ENCODE results near the gene SNHG17.
A peak's percentile ranks its signal among the peaks of the same experiment; 100 is the strongest.

Gene SNHG17

DNA sequence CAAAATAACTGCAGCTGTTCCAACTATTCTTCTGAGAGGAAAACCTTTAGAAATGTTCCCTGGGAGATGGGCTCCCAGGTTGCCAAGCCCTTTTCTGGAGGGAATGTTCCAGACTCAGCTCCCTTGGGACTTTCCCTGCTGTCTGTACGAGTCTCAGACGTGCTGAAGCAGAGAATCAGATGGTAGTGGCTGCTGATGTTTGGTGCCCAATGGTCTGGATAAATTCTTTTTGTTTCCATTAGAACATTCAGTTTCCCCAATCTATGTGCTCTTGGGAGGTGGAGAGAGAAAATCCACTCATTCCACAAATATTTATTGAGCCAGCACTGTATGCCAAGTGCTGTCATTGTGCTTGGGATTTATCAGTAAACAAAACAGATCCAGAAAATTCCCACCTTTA lies 40.0 kb downstream of the SNHG17 start:
- no peaks in the 10 kb centered on the region for H3K27me3 ChIP-seq (ENCODE audit: insufficient read depth, low read depth, severe bottlenecking)
- no peak overlapping the region for H3K4me3 ChIP-seq (ENCODE audit: low read depth, low read length)
- DNase-seq: no peak
- H3K27ac ChIP-seq: no peak overlapping the region; the same call in 1 of the 2 replicates
- H3K36me3 ChIP-seq: no peaks in the 10 kb centered on the region
- TF ChIP-seq, protein P1, sequence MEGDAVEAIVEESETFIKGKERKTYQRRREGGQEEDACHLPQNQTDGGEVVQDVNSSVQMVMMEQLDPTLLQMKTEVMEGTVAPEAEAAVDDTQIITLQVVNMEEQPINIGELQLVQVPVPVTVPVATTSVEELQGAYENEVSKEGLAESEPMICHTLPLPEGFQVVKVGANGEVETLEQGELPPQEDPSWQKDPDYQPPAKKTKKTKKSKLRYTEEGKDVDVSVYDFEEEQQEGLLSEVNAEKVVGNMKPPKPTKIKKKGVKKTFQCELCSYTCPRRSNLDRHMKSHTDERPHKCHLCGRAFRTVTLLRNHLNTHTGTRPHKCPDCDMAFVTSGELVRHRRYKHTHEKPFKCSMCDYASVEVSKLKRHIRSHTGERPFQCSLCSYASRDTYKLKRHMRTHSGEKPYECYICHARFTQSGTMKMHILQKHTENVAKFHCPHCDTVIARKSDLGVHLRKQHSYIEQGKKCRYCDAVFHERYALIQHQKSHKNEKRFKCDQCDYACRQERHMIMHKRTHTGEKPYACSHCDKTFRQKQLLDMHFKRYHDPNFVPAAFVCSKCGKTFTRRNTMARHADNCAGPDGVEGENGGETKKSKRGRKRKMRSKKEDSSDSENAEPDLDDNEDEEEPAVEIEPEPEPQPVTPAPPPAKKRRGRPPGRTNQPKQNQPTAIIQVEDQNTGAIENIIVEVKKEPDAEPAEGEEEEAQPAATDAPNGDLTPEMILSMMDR (IDR thresholded peaks at IDR 0.05; ENCODE audit: low read depth, low read length): no peak
- peaks cover 2% of the 10 kb centered on the region for H3K9me3 ChIP-seq (ENCODE audit: severe bottlenecking)

DNA sequence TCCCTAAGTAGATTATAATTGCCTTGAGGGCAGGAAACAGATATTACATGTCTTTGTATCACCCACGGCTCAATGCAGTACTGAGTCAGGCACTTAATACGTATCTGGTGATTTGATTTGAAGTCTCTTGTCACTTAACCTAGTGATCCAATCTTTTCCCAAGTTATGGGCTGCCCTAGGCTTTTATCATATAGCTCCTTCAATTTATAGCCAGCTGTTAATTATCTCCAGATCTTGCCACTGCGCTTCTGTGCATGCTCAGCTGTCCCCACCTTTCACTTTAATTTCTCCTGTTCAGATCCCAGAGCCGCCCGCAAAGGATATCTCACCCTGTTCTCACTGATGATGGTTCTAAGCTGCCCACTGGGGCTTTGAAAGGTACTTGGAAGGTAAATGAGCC lies 41.9 kb downstream of the SNHG17 start:
- DNase-seq: no peak
- H3K9me3 ChIP-seq (ENCODE audit: severe bottlenecking): peaks cover 2% of the 10 kb centered on the region
- TF ChIP-seq, protein P1 (IDR thresholded peaks at IDR 0.05; ENCODE audit: low read depth, low read length): no peak
- no peaks in the 10 kb centered on the region for H3K27me3 ChIP-seq (ENCODE audit: insufficient read depth, low read depth, severe bottlenecking)
- no peak overlapping the region for H3K4me3 ChIP-seq (ENCODE audit: low read depth, low read length)
- no peak overlapping the region for H3K27ac ChIP-seq
- H3K36me3 ChIP-seq: no peaks in the 10 kb centered on the region

DNA sequence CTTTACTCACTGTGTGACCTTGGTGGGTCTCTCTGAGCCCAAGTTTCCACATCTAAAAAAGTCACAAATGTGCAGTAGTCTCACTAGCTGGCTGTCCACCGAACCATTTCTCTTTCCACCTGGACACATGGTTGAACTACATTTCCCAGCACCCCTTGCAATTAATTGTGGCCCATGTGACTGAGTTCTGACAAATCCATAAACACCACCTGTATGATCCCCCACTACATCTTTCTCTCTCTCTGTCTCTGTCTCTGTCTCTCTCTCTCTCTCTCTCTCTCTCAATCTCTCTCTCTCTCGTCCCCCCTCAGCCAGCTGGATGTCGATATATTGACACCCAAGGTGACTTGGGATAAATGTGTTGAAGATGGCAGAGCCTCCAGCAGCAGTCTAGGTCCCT lies 42.8 kb downstream of the SNHG17 start:
- Histone ChIP-seq H3K27me3 (ENCODE audit: insufficient read depth, low read depth, severe bottlenecking) (no peaks in the 10 kb centered on the region), H3K9me3 (ENCODE audit: severe bottlenecking) (peaks cover 2% of the 10 kb centered on the region), H3K4me3 (ENCODE audit: low read depth, low read length) (no peak overlapping the region), H3K27ac (no peak overlapping the region), H3K36me3 (no peaks in the 10 kb centered on the region)
- no peak for DNase-seq
- TF ChIP-seq, protein P1 (IDR thresholded peaks at IDR 0.05; ENCODE audit: low read depth, low read length): no peak

DNA sequence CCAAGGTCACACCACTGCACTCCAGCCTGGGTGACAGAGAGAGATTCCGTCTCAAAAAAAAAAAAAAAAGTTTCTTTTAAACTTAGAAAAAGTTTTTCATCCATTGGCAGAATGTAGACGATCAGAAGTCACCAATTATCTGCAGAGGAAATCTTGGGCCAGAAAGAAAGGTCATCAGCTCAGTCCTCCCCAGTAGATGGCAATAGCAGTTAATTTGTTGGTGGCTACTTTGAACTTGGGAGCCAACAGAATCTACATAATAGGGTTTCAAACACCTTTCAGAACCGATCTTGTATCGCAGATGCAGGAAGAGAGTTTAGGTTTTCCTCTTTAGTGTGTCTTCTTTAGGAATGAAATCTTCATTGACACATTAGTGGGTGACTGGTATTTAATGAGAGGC lies 47.2 kb downstream of the SNHG17 start:
- TF ChIP-seq, protein P1 (IDR thresholded peaks at IDR 0.05; ENCODE audit: low read depth, low read length): peak; percentile 34; the same call in 1 of the 2 replicates
- Histone ChIP-seq H3K4me3 (ENCODE audit: low read depth, low read length) (no peak overlapping the region), H3K27me3 (ENCODE audit: insufficient read depth, low read depth, severe bottlenecking) (no peaks in the 10 kb centered on the region), H3K27ac (no peak overlapping the region), H3K9me3 (ENCODE audit: severe bottlenecking) (no peaks in the 10 kb centered on the region), H3K36me3 (no peaks in the 10 kb centered on the region)
- no peak for DNase-seq

DNA sequence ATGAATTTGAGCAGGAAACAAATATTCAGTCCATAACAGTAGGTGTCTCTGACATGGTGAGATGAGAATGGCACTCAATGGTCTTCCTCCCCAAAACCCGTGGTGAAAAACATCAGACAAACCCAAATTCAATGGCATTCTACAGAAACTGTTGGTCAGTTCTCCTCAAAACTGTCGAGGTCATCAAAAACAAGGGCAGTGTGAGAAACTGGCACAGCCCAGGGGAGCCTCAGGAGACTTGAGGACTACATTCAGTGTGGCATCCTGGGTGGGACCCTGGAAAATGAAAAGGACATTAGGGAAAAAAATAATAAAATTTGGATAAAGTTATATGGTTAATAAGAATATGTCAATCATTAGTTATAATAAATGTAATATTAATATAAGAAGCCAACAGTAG lies 48.3 kb downstream of the SNHG17 start:
- no peak overlapping the region for H3K4me3 ChIP-seq (ENCODE audit: low read depth, low read length)
- no peaks in the 10 kb centered on the region for H3K36me3 ChIP-seq
- no peak overlapping the region for H3K27ac ChIP-seq
- no peak for DNase-seq
- no peaks in the 10 kb centered on the region for H3K27me3 ChIP-seq (ENCODE audit: insufficient read depth, low read depth, severe bottlenecking)
- no peaks in the 10 kb centered on the region for H3K9me3 ChIP-seq (ENCODE audit: severe bottlenecking)
- TF ChIP-seq, protein P1 (IDR thresholded peaks at IDR 0.05; ENCODE audit: low read depth, low read length): no peak

DNA sequence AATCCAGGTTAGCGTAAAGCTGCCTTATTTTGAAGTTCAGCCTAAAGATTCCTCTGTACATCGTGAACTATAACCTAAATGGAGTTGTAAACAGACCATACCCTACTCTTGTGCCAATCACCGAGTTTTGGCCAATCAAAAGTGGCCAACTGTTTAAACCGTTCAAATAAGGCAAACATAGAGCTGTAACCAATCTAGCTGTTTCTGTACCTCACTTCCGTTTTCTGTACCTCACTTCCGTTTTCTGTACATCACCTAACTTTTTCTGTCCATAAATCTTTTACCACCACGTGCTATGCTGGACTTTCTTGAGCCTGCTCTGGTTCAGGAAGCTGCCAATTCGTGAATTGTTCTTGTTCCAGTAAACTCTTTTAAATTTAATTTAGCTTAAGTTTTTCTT lies 49.1 kb downstream of the SNHG17 start:
- no peak for DNase-seq
- no peak overlapping the region for H3K27ac ChIP-seq
- H3K9me3 ChIP-seq (ENCODE audit: severe bottlenecking): no peaks in the 10 kb centered on the region
- no peak overlapping the region for H3K4me3 ChIP-seq (ENCODE audit: low read depth, low read length)
- TF ChIP-seq, protein P1 (IDR thresholded peaks at IDR 0.05; ENCODE audit: low read depth, low read length): no peak
- H3K36me3 ChIP-seq: no peaks in the 10 kb centered on the region
- H3K27me3 ChIP-seq (ENCODE audit: insufficient read depth, low read depth, severe bottlenecking): no peaks in the 10 kb centered on the region
